ENCODE results near the gene SEMA3G.

GRCh38 chr3:52404391-52404790, 40.5 kb downstream of the SEMA3G start:
- no peak for TF ChIP-seq CTCF (conservative IDR thresholded peaks at IDR 0.05; ENCODE audit: low read depth, low read length)
- no peak for TF ChIP-seq EZH2phosphoT487 (IDR thresholded peaks at IDR 0.05; ENCODE audit: borderline replicate concordance, low read length)
- TF ChIP-seq EZH2 (IDR thresholded peaks at IDR 0.05; ENCODE audit: low read length, unreplicated experiment) = no peak
